ENCODE results near the gene RBPJ. TPM values are rescaled to one million over a fixed set of nuclear protein-coding genes. Genes with fewer than 3 reads are reported as not detected.

Gene RBPJ
- total RNA-seq, 1 donor from 2014 or later = 53.9 TPM

- no peak for DNase-seq
Measured at GRCh38 chr4:26424153-26424552, 103.3 kb downstream of the RBPJ start.

GRCh38 chr4:26424838-26425237, 104.0 kb downstream of the RBPJ start:
- DNase-seq = peak; percentile 7

- no peak for DNase-seq
Measured at GRCh38 chr4:26425953-26426352, 105.1 kb downstream of the RBPJ start.

- no peak for DNase-seq
Measured at GRCh38 chr4:26426892-26427291, 106.1 kb downstream of the RBPJ start.

GRCh38 chr4:26429910-26430309, 109.1 kb downstream of the RBPJ start:
- no peak for DNase-seq

GRCh38 chr4:26431461-26432180, 110.8 kb downstream of the RBPJ start:
- DNase-seq = no peak

- no peak for DNase-seq
Measured at GRCh38 chr4:26432419-26432818, 111.6 kb downstream of the RBPJ start.

- no peak for DNase-seq
Measured at GRCh38 chr4:26433556-26433955, 112.7 kb downstream of the RBPJ start.

- no peak for DNase-seq
Measured at GRCh38 chr4:26434030-26434639, 113.3 kb downstream of the RBPJ start.

- DNase-seq = no peak
Measured at GRCh38 chr4:26441102-26441501, 120.3 kb downstream of the RBPJ start.

GRCh38 chr4:26441771-26442170, 121.0 kb downstream of the RBPJ start:
- DNase-seq = no peak

- DNase-seq = no peak
Measured at GRCh38 chr4:26447378-26447777, 126.6 kb downstream of the RBPJ start.

- DNase-seq = no peak
Measured at GRCh38 chr4:26450418-26450817, 129.6 kb downstream of the RBPJ start.

GRCh38 chr4:26451597-26451996, 130.8 kb downstream of the RBPJ start:
- no peak for DNase-seq

GRCh38 chr4:26452565-26453531, 132.0 kb downstream of the RBPJ start:
- DNase-seq = no peak

GRCh38 chr4:26454961-26455360, 134.1 kb downstream of the RBPJ start:
- DNase-seq = no peak

- DNase-seq = no peak
Measured at GRCh38 chr4:26455571-26455970, 134.8 kb downstream of the RBPJ start.

- DNase-seq = no peak
Measured at GRCh38 chr4:26457412-26457811, 136.6 kb downstream of the RBPJ start.

- no peak for DNase-seq
Measured at GRCh38 chr4:26458157-26458561, 137.3 kb downstream of the RBPJ start.

- DNase-seq = peak; percentile 72
Measured at GRCh38 chr4:26459054-26459755, 138.4 kb downstream of the RBPJ start.

GRCh38 chr4:26459756-26460530, 139.1 kb downstream of the RBPJ start:
- no peak for DNase-seq

GRCh38 chr4:26462874-26463273, 142.1 kb downstream of the RBPJ start:
- no peak for DNase-seq
